GM21717 (cell line): ENCODE data around the gene POMT2.
"Not testable (repeated sequence)": the region's sequence is repeated elsewhere in the genome, so short reads cannot be mapped to it uniquely, and the experiment has no call there.

Experiments used
- ATAC-seq: cut with Tn5 transposase; IDR thresholded peaks from one replicate; pipeline ENCODE4 v1.9.1; 2021; ENCODE audit warnings: mild to moderate bottlenecking, moderate library complexity; ENCODE audit not compliant: unreplicated experiment

The POMT2 gene

DNA sequence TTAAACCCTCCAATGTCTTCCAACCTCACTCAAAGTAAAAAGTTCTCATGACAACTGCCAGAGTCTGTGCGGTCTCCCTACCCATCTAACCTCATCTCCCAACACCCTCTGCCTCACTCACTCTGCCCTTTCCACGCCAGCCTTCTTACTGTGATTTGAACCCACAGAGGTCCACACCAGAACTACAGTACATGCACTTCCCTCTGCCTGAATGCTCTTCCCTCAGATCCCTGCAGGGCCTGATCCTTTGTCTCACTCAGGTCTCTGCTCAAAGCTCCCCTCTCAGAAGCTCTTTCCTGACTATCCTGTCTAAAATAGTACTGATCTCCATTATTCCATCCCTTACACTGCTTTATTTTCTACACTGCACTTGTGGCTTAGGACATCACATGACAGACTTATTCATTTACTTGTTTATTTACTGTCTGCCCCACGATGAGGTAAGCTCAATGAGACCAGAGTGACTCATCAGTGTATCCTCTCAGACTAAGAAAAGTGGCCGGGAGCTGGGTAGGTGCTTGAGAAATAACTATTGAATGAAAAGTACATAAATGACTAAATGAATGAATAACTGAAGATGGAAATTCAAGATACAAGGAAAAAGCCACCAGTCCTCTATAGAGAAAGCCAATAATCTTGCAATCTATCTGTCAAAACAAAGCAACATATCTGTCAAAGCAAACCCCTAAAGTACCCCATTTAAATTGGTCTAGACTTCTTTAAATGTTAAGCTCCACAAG lies 17.1 kb downstream of the POMT2 start:
- no peak for ATAC-seq

DNA sequence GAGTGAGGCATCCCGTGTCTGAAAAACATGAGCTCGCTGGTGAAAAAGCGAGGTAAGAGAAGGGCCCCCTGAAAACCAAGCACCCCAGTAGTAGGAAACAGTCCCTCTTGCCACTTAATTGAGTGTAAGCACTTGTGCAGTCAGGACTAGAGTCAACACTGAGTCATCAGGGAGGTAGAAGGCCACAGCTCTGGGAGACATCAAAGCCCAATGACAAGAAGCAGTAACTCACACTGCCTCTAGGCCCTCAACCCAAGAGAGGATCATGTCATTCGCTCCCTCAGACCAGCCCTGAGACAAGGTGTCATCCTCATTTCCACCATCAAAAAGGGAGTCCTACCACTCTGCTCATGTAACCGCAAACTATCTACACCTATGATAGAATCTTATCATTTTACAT lies 17.8 kb downstream of the POMT2 start:
- no peak for ATAC-seq

DNA sequence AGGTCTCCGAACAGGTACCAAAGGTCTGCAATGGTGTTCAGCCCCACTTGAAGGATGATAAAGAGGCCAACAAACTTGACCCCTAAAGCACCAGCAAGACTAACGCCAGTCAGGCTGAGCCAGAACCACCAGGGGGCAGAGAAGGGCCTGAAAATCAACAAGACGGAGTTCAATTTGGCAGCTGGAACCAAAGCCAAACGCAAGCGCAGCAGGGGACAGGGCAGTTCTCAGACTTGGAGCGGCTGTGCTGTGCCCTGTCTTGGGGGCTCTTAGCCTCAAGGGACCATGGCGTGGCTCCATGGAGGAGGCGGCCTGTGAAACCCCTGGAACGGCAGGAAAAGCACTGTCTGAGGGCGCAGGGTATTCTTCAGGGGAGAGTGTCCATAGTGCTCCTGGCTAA lies 19.6 kb downstream of the POMT2 start:
- no peak for ATAC-seq

DNA sequence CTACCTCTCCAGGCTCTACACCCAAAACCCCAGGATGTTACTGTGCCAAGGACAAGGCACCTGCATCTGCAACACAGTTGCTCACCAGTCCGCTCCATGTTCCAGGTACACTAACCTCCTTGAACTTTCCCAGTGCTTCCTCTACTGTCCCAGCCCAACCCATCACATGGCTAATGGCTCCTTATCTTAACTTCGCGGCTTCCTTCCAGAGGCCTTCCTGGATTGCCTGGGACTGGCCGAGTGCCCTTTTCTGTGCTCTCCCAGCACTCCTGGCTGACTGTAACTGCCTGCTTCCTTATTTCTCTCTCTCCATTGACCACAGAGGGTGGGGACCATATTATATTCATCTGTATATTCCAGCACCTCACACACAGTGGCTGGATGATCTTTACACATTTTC lies 20.9 kb downstream of the POMT2 start:
- ATAC-seq: no peak

DNA sequence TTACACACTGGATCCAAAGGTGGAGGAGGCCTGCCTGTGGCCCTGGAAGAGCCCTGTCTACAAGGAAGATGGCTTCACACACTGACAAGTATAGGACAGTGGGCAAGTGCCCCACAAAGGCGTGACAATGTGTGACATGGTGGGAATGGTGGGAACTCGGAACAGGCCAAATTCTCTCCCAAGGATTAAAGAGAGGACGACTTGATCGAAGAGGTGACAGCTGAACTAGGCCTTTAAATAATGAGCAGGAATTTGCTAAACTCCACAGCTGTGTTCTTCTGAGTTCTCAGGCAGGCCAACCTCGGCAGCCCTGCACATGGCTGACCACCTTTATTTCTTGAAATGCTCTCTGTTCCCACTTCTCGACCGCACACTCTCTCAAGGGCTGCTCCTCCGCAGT lies 23.8 kb downstream of the POMT2 start:
- ATAC-seq: no peak

DNA sequence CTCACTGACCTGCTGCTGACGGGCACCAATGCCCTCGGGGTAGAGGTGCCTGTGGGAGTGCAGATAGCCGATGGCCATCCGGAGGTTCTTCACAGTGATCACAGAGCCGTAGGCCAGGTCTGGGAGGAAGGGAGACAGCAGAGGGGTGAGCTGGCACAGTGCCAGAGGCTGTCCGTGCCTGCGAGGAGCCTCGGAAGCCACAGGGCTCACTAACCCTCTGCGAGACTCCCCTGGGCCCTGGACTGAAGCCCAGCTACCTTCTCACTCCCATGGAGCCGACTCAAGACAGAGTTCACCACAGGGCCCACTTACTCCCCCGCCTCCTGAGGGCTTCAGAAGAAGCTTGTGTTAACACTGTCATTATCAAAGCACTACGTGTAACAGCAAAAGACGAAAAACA lies 24.5 kb downstream of the POMT2 start:
- no peak for ATAC-seq

DNA sequence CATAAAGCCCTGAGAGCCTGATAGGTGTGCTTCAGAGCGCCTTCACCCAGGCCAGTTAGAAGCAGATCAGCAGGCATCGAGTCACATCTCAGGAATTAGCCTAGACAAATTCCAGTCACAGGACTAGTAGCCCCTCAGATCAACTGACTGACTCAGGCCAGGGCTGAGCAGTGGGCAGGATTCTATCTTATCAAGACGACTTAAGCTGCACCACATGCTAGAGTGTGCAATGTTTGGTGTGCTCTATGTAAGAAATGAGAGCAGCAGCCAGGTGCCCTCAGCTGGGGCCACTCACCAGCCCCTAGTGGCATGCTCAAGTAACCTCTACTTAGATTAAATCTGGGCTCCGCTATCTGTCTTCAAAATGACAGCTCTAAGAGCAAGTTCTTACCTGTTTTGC lies 30.0 kb downstream of the POMT2 start:
- no peak for ATAC-seq

DNA sequence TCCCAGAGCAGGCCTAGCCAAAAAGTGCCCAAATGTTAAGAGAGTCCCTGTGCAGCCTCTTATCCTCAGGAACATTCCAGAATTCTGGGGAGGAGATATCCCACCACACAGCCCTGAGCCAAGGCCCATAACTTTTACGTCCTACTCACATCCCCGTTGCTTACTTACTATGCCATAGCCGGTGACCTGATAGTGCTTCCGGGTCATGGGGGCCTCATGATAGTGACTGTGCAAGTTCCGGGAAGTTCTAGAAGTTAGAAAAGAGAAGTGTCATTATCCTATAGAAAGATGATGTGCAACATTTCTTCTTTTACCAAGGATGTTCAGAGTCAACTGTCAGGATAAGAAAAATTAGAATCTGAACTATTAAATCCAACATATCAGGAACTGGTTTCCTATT lies 34.1 kb downstream of the POMT2 start:
- no peak for ATAC-seq

DNA sequence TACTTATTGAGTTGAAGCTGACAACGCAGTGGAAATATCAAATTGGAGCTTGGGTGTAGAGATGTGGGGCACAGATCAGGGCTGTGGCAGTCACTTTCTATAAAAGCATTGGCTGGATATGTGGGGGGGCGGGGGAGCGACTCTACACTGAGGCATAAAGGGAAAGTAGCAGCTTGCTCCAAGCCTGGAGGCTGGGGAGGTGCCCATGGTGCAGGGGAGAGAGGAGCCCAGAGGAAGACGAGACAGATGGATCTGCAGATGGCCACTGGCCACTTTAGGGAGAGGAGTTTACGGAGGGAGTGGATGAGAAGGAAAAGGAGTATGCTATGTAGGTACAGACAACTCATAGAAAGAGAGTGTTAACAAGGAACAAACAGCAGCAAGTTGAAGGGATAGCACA lies 36.2 kb downstream of the POMT2 start:
- no peak for ATAC-seq

DNA sequence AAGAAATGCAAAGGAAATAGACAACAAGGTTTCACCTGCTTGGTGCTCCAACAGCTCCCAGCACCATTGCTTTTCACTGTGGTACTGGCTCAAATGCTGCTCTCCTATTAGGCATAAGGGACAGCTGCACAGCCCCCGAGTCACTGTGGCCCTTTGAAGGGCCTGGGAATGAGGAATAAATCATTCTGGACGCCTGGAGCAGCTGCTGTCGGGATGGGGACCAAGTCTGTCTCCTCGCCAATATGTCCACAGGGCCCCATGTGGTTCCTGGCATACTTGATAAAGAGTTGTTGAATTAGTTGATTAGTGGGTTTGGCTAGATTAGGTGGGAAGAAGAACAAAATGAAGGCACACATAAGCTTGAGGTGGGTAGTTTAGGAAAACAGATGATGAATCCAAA lies 36.6 kb downstream of the POMT2 start:
- ATAC-seq: no peak

DNA sequence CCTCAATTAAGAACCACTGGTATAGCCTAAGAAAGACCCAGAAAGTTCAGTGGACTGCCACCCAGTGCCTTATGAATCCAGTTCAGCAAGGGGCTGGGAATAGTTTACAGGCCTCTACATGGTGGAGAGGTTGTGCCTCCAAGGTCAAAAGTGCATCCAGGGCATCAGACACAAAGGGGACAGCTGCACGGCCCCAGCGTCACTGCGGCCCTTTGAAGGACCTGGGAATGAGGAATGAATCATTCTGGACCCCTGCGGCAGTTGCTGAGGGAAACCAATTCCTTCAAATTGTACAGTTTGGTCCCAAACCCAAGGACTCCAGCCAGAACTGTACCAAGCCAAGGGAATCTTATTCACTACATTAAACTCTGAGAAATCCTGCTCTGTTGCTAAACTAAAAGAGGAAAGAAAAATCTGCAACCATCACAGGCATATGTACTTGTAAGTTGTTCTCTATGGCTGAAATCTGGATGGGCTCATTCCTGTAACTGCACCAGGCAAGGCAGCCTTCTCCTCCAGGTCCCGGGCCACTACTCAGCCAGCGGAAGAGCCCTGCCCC lies 38.8 kb downstream of the POMT2 start:
- no peak for ATAC-seq

DNA sequence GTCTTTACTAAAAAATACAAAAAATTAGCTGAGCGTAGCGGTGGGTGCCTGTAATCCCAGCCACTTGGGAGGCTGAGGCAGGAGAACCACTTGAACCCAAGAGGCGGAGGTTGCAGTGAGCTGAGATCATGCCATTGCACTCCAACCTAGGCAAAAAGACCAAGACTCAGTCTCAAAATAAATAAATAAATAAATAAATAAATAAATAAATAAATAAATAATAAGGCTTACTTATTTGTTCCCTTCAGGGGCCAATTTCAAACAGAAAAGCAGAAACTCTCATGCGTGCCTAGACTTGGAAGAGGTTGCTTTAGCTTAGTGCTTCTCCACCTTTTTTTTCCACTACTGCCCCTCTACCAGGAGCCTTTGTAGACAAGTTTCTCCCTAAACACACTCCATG lies 39.8 kb downstream of the POMT2 start:
- not testable (repeated sequence) for ATAC-seq

DNA sequence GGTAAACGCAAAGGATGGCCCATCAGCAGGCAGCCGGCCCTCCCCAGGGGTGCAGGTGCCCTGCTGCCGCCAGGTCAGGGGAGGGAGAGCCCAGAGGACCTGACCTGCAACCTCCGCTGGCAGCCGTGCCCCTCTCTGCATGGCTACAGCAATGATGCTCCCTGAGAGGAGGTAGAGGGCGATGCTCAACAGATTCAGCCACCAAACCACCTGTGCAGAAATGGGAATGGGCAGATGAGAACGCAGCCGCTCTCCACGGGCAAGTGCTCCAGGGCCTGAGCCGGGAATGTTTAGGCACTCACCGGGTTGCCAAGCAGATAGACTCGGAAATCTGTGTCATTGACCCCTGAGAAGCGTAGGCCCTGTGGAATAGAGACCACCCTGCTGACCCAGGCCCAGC lies 41.0 kb downstream of the POMT2 start:
- ATAC-seq: no peak

DNA sequence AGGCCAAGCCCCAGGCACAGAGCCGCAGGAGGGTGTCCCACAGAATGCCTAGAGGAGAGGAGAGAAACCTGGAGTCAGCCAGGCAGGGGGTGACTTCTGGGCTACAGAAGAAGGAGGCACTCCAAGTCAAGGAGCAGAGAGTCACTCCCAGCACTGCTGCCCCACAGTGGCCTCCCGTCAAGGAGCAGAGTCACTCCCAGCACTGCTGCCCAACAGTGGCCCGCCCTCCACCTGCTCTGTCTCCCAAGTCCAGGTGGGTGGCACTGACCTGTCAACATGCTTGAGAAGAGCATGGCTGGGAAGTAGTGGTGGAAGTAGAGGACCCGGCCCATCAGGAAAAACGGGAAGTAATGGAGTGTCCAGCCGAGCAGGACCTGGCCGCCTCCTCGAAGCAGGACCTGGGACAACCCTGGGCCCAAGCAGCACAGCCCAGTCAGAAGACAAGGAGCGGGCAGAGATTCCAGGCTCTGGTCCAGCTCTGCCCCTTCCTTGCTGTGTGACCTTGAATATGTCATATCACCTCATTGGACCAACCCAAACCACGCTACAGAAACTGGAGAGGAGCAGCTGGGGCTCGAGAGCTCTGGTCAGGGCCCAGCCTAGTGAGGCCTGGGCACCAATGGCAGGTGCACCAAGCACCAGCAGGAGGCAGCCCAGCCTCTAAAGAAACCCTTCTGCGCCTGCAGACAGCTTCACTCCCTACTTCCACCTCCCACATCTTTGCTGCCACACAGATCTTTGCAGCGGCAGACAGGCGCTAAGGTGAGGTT lies 42.0 kb downstream of the POMT2 start:
- ATAC-seq: no peak

DNA sequence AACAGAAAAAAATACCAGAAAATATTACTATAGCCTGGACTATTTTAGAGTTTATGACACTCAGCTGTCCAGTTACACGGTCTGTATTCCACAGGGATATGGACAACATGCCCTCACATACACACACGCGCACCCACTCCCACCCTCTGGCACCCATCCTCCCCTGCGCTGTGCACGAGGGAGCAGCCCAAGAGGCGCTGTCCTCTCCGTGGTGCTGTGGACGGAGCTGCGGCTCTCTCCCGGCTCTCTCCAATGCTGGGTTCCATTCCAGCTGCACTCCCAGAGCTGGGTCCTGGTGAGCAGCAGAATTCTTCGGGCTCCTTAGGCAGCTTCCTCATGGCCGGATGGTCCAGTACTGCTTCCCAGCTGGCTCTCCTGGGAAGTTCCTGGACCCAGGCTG lies 43.7 kb downstream of the POMT2 start:
- ATAC-seq: no peak

DNA sequence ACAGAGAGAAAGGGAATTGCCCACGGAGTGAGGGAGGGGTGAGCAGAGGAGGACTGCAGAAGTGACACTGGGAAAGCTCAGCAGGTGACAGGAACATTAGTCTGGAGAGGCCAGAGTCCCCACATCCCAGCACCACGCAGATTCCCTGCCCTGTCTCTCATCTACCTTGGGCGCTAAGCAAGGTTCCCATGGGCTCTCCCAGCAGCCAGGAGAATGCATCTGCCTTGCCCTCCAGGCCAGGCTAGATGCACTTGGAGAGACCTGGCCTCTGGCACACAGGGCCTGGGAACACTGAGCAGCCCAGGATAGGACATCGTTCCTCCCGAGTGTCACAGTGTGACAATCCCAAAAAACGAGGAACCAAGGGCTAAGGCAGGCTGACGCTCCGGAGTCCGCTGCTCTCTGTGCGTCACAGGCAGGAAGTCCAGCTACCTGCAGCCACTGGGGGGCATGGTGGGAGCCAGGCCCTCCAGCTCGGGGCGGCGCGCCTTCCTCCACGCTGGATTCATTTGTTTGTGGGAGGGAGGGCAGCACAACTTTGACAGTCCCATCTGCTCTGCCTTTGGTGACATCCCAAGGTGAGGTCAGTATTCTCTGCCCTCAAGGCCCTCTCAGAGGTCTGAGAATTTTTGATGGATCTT lies 44.3 kb downstream of the POMT2 start:
- ATAC-seq: no peak

DNA sequence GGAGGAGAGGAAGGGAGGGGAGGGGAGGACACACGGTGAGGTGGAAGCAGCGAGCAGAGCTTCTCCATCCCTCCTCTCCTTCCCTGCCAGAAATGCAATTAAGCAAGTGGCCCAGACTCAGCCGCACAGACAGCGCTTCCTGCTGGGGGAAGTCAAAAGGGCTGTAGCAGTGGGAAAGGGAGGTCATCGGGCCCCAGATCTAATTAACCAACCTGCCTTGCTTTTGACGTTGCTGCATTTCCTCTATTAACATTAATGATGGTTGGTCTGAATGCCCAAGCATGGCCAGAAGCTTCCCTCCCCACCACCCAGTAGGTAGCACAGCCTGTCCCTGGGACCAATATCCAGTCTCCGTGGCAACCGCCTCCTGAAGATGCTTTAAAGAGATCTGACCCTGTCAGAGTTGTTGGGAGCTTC lies 45.1 kb downstream of the POMT2 start:
- no peak for ATAC-seq

DNA sequence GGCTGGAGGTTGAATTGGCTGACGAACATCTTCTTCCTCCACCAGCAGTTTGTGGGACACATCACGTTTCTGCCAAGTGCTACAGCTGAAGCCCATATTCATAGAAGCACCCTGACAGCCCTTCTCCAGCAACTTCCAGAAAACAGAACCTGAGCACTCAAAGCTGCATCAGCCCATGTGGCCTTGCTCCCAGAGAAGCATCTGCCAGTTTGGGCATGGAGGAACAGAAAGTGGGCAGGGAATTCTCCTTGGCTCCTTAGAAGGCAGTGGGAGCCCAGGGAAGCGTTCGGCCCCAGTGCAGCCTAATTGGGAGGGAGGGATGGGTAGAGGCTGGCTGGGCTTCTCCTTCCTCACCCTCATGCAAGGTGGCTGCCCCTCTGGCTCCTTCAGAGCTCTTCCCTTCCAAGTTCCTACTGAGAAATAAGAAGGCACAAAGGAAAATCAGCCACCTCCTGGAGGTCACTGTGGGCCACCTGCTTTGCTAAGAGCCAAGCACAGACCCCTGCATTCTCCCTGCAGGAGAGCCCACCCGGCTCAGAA lies 45.6 kb downstream of the POMT2 start:
- ATAC-seq: no peak

DNA sequence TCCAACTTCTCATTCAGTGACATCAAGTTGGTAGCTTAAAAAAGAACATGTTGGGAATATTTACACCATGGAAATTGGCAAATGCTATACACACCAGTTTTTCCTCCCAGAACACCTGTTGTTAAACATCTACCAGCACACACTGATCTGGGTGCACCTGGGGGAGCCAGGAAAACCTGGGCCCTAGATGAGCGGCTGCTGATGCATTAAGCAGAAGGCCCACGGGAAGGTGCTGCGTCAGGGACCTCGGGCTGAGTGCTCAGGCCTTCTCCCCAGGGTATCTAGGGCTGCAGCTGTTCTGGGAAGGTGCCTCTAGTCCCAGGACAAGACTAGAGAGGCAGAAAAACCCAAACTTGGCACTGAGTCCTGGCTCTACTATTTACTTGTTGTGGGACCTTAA lies 46.9 kb downstream of the POMT2 start:
- ATAC-seq: no peak

DNA sequence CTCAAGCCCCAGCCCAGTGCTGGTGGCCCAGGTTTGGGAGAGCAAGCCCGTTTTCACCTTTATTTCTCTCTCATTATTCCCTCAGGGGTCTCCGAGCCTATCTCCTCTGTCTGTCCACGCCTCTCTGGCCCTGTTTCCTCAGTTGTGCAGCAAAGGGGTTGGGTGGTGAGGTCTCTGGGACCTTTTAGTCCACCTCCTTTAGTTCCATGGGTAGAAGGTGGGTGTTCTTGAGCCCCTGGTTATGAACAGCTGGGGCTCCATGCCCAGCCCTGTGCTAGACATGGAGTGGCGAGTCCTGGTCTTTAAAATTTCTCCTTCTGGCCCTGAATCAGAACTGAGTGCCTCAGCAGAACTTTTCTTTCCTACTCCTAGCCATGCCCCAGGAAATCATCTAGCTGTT lies 48.4 kb downstream of the POMT2 start:
- no peak for ATAC-seq

DNA sequence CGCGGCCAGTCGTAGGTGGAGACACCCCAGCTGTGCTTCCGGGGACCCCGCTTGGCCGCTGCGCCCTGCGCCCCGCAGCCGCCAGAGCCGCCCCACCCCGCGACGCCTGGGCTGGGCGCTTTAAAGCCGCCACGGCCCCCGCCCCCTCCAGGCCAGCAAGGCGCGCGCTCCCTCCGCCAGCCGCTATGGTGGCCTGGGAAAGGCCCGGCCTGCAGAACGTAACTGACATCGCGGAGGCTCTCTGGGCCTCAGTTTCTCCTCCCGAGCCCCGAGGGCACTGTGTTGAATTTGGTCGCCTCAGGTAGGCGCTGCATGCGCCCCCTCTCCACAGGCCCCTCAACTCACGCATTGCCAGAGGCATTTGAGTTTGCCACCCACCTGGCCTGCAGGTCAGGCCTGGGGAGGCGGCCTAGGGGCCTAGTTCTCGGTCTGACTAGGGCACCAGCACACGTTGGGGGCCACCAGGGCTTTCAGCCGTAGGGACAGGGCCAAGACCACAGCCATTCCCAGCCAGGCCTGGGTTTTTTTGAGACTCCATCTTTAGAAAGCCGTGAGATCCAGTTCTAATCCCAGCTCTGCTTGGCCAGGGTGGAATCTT lies 49.5 kb downstream of the POMT2 start, which contains the start of gene NGB:
NGB (minus strand) TSS at position 94 of the 598 bp plus-strand sequence. CDS start 269 bp downstream, outside the sequence.
- ATAC-seq: no peak
